NCI-H524 (cell line): ENCODE data around the gene ETDC.

ENCODE experiments used
- DNase-seq, 2 experiments: peaks; one replicate each; lab custom pipeline; 2025; lab: John Stamatoyannopoulos, UW

ETDC gene

GRCh38 chrX:135346975-135347374, 37.7 kb downstream of the ETDC start:
- DNase-seq: no peak

DNA sequence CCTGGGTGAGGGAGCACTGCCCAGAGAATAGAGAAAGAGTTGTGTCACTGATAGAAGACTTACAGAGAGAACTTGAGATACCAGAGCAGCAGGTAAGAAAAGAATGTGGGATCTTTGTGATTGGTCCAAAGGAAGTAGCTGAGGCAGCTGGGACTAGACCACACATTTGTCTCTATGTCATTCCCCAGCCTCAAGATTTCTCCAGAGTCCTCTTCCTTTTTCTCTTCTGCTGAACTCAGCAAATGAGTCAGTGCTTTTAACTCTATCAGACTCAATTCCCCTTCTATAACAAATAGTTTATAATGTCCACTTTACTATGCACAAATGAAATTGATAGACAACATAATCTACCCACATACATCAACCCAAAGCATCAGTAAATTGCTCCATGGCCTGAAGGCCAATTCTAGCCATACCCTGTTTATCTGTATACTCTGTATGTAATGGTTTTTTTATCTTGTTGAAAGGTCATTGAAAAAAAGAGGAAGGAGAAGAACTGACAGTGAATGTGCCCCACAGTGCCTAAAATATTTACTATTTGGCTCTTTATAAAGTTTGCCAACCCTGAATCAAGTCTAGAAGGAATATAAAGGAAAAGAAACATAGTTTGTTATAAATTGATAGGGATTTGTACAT, 38.2 kb downstream of the ETDC start:
- no peak for DNase-seq

- no peak for DNase-seq
Measured at GRCh38 chrX:135354288-135354687, 45.0 kb downstream of the ETDC start.
